GM12891 (cell line): ENCODE measurements around the gene FDX1.

Experiments used
- PAX5 ChIP-seq: IDR thresholded peaks from 2 replicates; pipeline ENCODE4 v1.6.1; 2011; ENCODE audit warnings: low read length, moderate library complexity, mild to moderate bottlenecking; ENCODE audit not compliant: insufficient read depth, severe bottlenecking
- POLR2A ChIP-seq: IDR thresholded peaks from 2 replicates; pipeline ENCODE4 v1.6.1; 2011; ENCODE audit warnings: low read depth, low read length, control low read depth
- POLR2AphosphoS5 ChIP-seq: IDR thresholded peaks from 2 replicates; pipeline ENCODE4 v1.6.1; 2011; ENCODE audit warnings: low read depth, low read length, control low read depth
- SPI1 ChIP-seq: IDR thresholded peaks from 2 replicates; pipeline ENCODE4 v1.6.1; 2011; ENCODE audit warnings: low read depth, low read length, control low read depth
- TAF1 ChIP-seq: IDR thresholded peaks from 2 replicates; pipeline ENCODE4 v1.6.1; 2011; ENCODE audit warnings: low read depth, low read length, control low read depth

DNA sequence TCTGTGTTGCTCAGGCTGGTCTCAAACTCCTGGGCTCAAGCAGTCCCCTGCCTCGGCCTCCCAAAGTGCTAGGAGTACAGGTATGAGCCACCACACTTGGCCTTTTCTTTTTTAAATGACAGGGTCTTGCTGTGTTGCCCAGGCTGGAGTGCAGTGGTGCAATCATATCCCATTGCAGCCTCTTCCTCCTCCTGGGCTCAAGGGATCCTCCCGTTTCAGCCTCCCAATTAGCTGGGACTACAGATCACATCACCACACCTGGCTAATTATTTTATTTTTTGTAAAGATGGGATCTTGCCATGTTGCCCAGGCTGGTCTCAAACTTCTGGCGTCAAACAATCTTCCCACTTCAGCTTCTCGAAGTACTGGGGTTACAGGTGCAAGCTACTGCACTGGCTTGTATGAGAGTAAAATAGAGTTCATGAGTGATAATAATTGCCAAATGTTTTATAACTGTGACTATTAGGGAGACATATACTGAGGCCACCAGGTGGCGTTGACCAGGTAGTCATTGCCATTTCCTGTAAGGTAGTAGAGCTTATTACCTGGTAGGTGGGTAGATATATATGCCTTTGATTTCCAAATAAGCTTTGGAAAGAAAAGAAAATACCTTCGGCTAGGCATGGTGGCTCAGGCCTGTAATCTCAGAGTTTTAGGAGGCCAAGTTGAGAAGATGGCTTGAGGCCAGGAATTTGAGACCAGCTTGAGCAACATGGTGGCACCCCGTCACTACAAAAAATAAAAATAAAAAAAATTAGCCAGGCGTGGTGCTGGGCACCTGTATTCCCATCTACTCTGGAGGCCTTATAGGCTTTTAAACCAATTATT is 5.4 kb downstream of the FDX1 start:
- TF ChIP-seq POLR2A (no peak), POLR2AphosphoS5 (no peak), TAF1 (no peak), SPI1 (no peak), PAX5 (no peak)
